Neural progenitor cell (in vitro differentiated cells): ENCODE data around the gene FTSJ3. TPM values are rescaled to one million over a fixed set of nuclear protein-coding genes. Genes with fewer than 3 reads are reported as not detected.
A peak's percentile ranks its signal among the peaks of the same experiment; 100 is the strongest.

Source experiments
- DNase-seq: peaks from one replicate; pipeline ENCODE4 v3.0.0-alpha.2; 2016; ENCODE audit warnings: low spot score
- H2AFZ ChIP-seq: fragments of 200-600 bp; sonication (generic); replicated peaks from 2 replicates; pipeline ENCODE4 v1.6.1; 2016; ENCODE audit warnings: antibody characterized with exemption
- H3F3A ChIP-seq: fragments of 200-600 bp; sonication (generic); 2 replicates; pipeline ENCODE4 v1.6.1; 2016; ENCODE audit warnings: antibody characterized with exemption, low read depth
- H3K27ac ChIP-seq: fragments of 200-600 bp; sonication (generic); 2 replicates; pipeline ENCODE4 v1.5.1; 2016; ENCODE audit warnings: mild to moderate bottlenecking
- H3K27me3 ChIP-seq: fragments of 200-600 bp; sonication (generic); 2 replicates; pipeline ENCODE4 v1.6.1; 2016; ENCODE audit warnings: mild to moderate bottlenecking, moderate library complexity
- H3K36me3 ChIP-seq: fragments of 200-600 bp; sonication (generic); 2 replicates; pipeline ENCODE4 v1.5.1; 2016
- H3K4me1 ChIP-seq: fragments of 200-600 bp; sonication (generic); 2 replicates; pipeline ENCODE4 v1.6.1; 2016; ENCODE audit warnings: mixed run types
- H3K4me2 ChIP-seq: fragments of 200-600 bp; sonication (generic); 2 replicates; pipeline ENCODE4 v1.6.1; 2016
- H3K4me3 ChIP-seq: fragments of 200-600 bp; sonication (generic); 2 replicates; pipeline ENCODE4 v1.5.1; 2016
- H3K79me2 ChIP-seq: fragments of 200-600 bp; sonication (generic); 2 replicates; pipeline ENCODE4 v1.6.1; 2016; ENCODE audit warnings: low read depth
- H3K9ac ChIP-seq: fragments of 200-600 bp; sonication (generic); 2 replicates; pipeline ENCODE4 v1.6.1; 2016
- H3K9me3 ChIP-seq: fragments of 200-600 bp; sonication (generic); 2 replicates; pipeline ENCODE4 v1.5.1; 2016; ENCODE audit warnings: low read depth
- H4K20me1 ChIP-seq: fragments of 200-600 bp; sonication (generic); 2 replicates; pipeline ENCODE4 v1.6.1; 2016; ENCODE audit warnings: low read depth
- H3K27ac Mint-ChIP-seq: 3 replicates; pipeline ENCODE4 v1.8.0; 2021; ENCODE audit warnings: mixed read lengths
- H3K27me3 Mint-ChIP-seq: 2 replicates; pipeline ENCODE4 v1.8.0; 2022; ENCODE audit warnings: low read depth, mild to moderate bottlenecking, inconsistent platforms, moderate library complexity, mixed read lengths; ENCODE audit not compliant: insufficient read depth
- H3K36me3 Mint-ChIP-seq: 3 replicates; pipeline ENCODE4 v1.8.0; 2021; ENCODE audit warnings: mixed read lengths
- H3K4me1 Mint-ChIP-seq: 3 replicates; pipeline ENCODE4 v1.8.0; 2021; ENCODE audit warnings: mixed read lengths
- H3K4me3 Mint-ChIP-seq: 3 replicates; pipeline ENCODE4 v1.8.0; 2021; ENCODE audit warnings: mild to moderate bottlenecking, moderate library complexity, mixed read lengths
- H3K9me3 Mint-ChIP-seq: 3 replicates; pipeline ENCODE4 v1.8.0; 2020; ENCODE audit warnings: mixed read lengths
- EZH2 ChIP-seq: fragments of 200-600 bp; sonication (generic); IDR thresholded peaks from 2 replicates; pipeline ENCODE4 v1.6.1; 2017; ENCODE audit warnings: antibody characterized with exemption, mild to moderate bottlenecking, moderate library complexity
- EZH2phosphoT487 ChIP-seq: fragments of 200-600 bp; sonication (generic); IDR thresholded peaks from 2 replicates; pipeline ENCODE4 v1.6.1; 2017; ENCODE audit warnings: antibody characterized with exemption
- total RNA-seq: library from RNA; depleted of rRNA; stranded (reverse); fragments of >200 nt; gene quantifications from 2 replicates; pipeline ENCODE4 v1.2.3, GENCODE V29; 2015; ENCODE audit warnings: low replicate concordance
- TF ChIP-seq, protein P1 (sequence below): fragments of 200-600 bp; sonication (generic); IDR thresholded peaks from 2 replicates; pipeline ENCODE4 v1.5.1; 2017; ENCODE audit warnings: antibody characterized with exemption, mild to moderate bottlenecking

The FTSJ3 gene
- total RNA-seq, 1 donor from 2014 or later, result 21.8 TPM

DNA sequence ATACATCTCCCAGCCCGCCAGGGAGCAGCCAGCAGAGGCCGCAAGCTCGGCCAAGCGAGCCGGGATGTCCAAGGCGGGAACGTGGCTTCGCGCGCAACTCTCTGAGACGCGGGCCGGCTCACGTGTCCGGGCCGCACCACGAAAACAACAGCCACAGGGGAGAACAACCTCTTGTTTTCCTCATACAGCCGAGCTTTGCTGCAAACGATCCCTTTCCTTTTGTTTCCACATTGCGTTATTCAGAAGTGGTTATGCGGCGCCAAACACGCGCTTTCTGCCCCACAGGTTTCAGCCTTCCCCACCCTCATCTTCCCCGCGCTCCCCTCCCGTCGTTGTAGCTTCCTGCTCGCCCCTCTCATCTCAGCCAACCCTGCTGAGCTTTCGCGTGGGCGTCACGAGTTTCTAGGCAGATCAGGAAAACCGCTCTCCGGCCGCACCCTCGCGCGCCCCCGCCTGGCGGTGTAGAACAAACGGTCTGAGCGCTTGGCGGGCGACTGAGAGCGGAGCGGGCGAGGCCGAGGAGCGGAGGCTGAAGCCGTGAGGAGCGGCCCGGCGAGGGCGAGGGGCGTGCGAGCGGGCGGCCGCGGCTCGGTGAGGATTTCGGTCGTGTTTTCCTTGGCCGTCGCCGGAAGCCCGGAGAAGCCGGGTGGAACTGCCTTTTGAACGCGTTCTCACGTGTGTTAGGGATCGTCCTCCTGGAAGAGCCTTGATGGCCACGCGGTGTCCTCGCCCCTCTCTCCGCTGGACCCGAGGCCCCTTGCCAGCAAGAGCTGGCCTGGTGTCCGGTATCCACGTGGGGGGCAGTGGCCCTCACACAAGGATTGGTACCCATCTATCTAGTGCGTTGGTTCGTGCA lies 21.6 kb upstream of the FTSJ3 start:
- DNase-seq, result peak; percentile 91
- H3K4me3 ChIP-seq, result no peak overlapping the region
- Mint-ChIP-seq H3K27ac (peak overlapping the region; percentile 95), H3K4me1 (peaks cover 6% of the 10 kb centered on the region), H3K4me3 (peak overlapping the region; percentile 72), H3K9me3 (peaks cover 10% of the 10 kb centered on the region), H3K27me3 (peaks cover 12% of the 10 kb centered on the region), H3K36me3 (no peaks in the 10 kb centered on the region)
- no peaks in the 10 kb centered on the region for H3K9me3 ChIP-seq
- no peak for TF ChIP-seq EZH2
- TF ChIP-seq, protein P1, sequence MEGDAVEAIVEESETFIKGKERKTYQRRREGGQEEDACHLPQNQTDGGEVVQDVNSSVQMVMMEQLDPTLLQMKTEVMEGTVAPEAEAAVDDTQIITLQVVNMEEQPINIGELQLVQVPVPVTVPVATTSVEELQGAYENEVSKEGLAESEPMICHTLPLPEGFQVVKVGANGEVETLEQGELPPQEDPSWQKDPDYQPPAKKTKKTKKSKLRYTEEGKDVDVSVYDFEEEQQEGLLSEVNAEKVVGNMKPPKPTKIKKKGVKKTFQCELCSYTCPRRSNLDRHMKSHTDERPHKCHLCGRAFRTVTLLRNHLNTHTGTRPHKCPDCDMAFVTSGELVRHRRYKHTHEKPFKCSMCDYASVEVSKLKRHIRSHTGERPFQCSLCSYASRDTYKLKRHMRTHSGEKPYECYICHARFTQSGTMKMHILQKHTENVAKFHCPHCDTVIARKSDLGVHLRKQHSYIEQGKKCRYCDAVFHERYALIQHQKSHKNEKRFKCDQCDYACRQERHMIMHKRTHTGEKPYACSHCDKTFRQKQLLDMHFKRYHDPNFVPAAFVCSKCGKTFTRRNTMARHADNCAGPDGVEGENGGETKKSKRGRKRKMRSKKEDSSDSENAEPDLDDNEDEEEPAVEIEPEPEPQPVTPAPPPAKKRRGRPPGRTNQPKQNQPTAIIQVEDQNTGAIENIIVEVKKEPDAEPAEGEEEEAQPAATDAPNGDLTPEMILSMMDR, result peak; percentile 71
- no peak overlapping the region for H3K9ac ChIP-seq
- H4K20me1 ChIP-seq, result no peaks in the 10 kb centered on the region
- H3K79me2 ChIP-seq, result no peaks in the 10 kb centered on the region
- peak overlapping the region; percentile 85 for H2AFZ ChIP-seq
- H3K27ac ChIP-seq, result no peak overlapping the region
- peaks cover 9% of the 10 kb centered on the region for H3F3A ChIP-seq
- H3K4me1 ChIP-seq, result no peaks in the 10 kb centered on the region
- no peaks in the 10 kb centered on the region for H3K36me3 ChIP-seq
- peak overlapping the region; percentile 46 for H3K4me2 ChIP-seq
- H3K27me3 ChIP-seq, result peaks cover 61% of the 10 kb centered on the region

DNA sequence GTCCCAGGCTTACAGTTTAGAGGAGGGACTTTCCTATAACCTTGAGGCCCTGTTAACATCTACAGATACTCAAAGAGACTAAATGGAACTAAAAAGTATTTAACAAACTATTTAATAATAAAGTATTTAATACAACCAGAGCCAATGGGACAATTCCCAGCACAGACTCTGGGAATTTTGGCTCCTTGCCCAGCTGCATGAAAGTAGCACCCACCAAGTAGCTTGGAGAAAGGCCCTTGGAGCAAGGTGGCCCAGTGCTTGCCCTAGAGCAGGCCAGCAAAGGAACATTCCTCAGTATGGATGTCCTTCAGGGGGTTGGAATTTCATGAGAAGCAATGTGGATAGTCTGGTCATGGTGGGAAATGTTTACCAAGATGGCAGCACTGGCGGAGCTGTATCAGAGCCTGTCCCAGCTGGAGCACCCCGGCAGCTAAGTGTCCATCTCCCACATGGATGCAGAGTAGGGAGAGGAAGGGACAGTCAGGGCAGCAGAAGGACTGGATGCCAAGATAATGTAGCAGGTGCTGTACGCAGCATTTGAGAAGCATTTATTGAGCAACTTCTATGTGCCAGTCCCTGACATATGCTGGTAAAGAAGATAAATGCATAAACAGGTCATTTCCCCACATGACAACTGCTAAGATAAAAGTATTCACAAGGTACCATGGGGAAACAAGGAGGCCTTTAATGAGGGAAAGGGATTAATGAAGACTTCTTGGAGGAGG lies 20.2 kb upstream of the FTSJ3 start:
- H3K4me1 ChIP-seq, result no peaks in the 10 kb centered on the region
- no peaks in the 10 kb centered on the region for H4K20me1 ChIP-seq
- H3K4me3 ChIP-seq, result no peak overlapping the region
- no peaks in the 10 kb centered on the region for H3K36me3 ChIP-seq
- H3K79me2 ChIP-seq, result no peaks in the 10 kb centered on the region
- H3F3A ChIP-seq, result peaks cover 15% of the 10 kb centered on the region
- Mint-ChIP-seq H3K4me3 (peak overlapping the region; percentile 28), H3K27me3 (peaks cover 12% of the 10 kb centered on the region), H3K4me1 (peaks cover 10% of the 10 kb centered on the region), H3K27ac (no peak overlapping the region), H3K9me3 (peaks cover 10% of the 10 kb centered on the region), H3K36me3 (no peaks in the 10 kb centered on the region)
- H3K27me3 ChIP-seq, result peaks cover 59% of the 10 kb centered on the region
- TF ChIP-seq EZH2phosphoT487 (no peak), EZH2 (no peak)
- H3K27ac ChIP-seq, result no peak overlapping the region
- DNase-seq, result no peak
- H3K4me2 ChIP-seq, result no peak overlapping the region
- H3K9me3 ChIP-seq, result no peaks in the 10 kb centered on the region
- H3K9ac ChIP-seq, result no peak overlapping the region
- H2AFZ ChIP-seq, result no peak overlapping the region

DNA sequence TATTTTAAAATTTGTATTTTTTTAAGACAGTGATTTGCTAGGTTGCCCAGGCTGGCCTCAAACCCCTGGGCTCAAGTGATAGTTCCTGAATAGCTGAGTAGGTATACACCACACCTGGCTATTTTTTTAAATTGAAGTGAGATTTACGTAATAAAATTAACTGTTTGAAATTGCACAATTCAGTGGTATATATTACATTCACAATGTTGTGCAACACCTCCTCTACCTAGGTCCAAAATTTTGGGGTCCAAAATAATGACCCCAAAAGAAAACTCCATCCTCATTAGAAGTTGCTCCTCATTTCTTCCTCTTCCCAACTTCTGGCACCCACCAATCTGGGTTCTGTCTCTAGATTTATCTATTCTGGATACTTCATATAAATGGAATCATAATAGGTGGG lies 18.0 kb upstream of the FTSJ3 start:
- no peak overlapping the region for H3K4me3 Mint-ChIP-seq

More for the DNA sequence above, 18.0 kb upstream of the FTSJ3 start:
- Mint-ChIP-seq H3K4me1 (peaks cover 20% of the 10 kb centered on the region), H3K9me3 (peaks cover 10% of the 10 kb centered on the region), H3K27ac (no peak overlapping the region), H3K27me3 (peaks cover 12% of the 10 kb centered on the region), H3K36me3 (no peaks in the 10 kb centered on the region)
- no peaks in the 10 kb centered on the region for H3K36me3 ChIP-seq
- peaks cover 23% of the 10 kb centered on the region for H3F3A ChIP-seq
- no peak overlapping the region for H2AFZ ChIP-seq
- no peak overlapping the region for H3K9ac ChIP-seq
- no peaks in the 10 kb centered on the region for H3K9me3 ChIP-seq
- peaks cover 7% of the 10 kb centered on the region for H3K4me1 ChIP-seq
- H4K20me1 ChIP-seq, result peaks cover 13% of the 10 kb centered on the region
- H3K4me3 ChIP-seq, result no peak overlapping the region
- H3K4me2 ChIP-seq, result no peak overlapping the region
- DNase-seq, result no peak
- TF ChIP-seq, protein P1, result no peak
- TF ChIP-seq EZH2phosphoT487, result no peak
- TF ChIP-seq EZH2, result no peak
- peaks cover 59% of the 10 kb centered on the region for H3K27me3 ChIP-seq
- H3K79me2 ChIP-seq, result peaks cover 14% of the 10 kb centered on the region
- H3K27ac ChIP-seq, result no peak overlapping the region
